PFSK-1 (cell line): ENCODE results near the gene MID2.

Source experiments
- FOXP2 ChIP-seq: optimal IDR thresholded peaks from 2 replicates; pipeline ENCODE3; 2011; ENCODE audit warnings: borderline replicate concordance, control low read depth, inconsistent platforms; ENCODE audit not compliant: insufficient read depth; ENCODE audit errors: extremely low read length, extremely low read depth
- POLR2AphosphoS5 ChIP-seq: IDR thresholded peaks from 2 replicates; pipeline ENCODE4 v1.6.1; 2012; ENCODE audit warnings: low read depth, mild to moderate bottlenecking, control low read depth, low read length, moderate library complexity
- SIN3A ChIP-seq: IDR thresholded peaks from 2 replicates; pipeline ENCODE4 v1.6.1; 2012; ENCODE audit warnings: mild to moderate bottlenecking, low read length, moderate library complexity, borderline replicate concordance; ENCODE audit not compliant: insufficient read depth
- TAF1 ChIP-seq: IDR thresholded peaks from 2 replicates; pipeline ENCODE4 v1.6.1; 2012; ENCODE audit warnings: low read length, control low read depth, borderline replicate concordance; ENCODE audit not compliant: insufficient read depth
- TF ChIP-seq, protein P1 (sequence below), 2 experiments: IDR thresholded peaks; 2 replicates each; pipeline versions ENCODE4 v1.6.1 to v1.8.0; 2011 to 2012; ENCODE audit warnings: low read depth in 2 of 2, low read length in 2 of 2, control low read depth in 1 of 2, inconsistent platforms in 1 of 2, mild to moderate bottlenecking in 1 of 2, moderate library complexity in 1 of 2; ENCODE audit not compliant: insufficient read depth in 1 of 2

Gene MID2

DNA sequence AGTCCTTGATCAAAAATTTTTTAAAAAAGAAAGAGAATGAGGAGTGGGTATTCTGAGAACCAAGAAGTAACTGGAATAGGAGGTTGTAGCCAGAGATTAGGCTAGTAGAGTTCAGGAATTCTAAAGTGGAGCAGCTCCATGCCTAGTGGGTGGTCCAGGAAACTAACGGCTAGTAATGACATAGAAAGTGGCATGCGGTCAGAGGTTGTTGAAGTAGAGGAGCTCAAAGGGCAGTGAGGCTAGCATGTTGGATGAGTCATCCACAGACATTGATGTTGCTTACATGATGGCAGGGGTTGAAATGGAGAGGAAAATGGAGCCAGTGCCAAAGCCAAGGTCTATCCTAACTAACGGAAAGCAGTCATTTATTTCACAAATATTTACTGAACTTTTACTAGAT is 114.4 kb downstream of the MID2 start:
- no peak for TF ChIP-seq POLR2AphosphoS5
- no peak for TF ChIP-seq SIN3A
- no peak for TF ChIP-seq FOXP2
- TF ChIP-seq TAF1: no peak
- TF ChIP-seq, protein P1, sequence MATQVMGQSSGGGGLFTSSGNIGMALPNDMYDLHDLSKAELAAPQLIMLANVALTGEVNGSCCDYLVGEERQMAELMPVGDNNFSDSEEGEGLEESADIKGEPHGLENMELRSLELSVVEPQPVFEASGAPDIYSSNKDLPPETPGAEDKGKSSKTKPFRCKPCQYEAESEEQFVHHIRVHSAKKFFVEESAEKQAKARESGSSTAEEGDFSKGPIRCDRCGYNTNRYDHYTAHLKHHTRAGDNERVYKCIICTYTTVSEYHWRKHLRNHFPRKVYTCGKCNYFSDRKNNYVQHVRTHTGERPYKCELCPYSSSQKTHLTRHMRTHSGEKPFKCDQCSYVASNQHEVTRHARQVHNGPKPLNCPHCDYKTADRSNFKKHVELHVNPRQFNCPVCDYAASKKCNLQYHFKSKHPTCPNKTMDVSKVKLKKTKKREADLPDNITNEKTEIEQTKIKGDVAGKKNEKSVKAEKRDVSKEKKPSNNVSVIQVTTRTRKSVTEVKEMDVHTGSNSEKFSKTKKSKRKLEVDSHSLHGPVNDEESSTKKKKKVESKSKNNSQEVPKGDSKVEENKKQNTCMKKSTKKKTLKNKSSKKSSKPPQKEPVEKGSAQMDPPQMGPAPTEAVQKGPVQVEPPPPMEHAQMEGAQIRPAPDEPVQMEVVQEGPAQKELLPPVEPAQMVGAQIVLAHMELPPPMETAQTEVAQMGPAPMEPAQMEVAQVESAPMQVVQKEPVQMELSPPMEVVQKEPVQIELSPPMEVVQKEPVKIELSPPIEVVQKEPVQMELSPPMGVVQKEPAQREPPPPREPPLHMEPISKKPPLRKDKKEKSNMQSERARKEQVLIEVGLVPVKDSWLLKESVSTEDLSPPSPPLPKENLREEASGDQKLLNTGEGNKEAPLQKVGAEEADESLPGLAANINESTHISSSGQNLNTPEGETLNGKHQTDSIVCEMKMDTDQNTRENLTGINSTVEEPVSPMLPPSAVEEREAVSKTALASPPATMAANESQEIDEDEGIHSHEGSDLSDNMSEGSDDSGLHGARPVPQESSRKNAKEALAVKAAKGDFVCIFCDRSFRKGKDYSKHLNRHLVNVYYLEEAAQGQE (IDR thresholded peaks at IDR 0.05; ENCODE audit: insufficient read depth in 1 of 2, low read depth in 2 of 2, low read length in 2 of 2): no peak

DNA sequence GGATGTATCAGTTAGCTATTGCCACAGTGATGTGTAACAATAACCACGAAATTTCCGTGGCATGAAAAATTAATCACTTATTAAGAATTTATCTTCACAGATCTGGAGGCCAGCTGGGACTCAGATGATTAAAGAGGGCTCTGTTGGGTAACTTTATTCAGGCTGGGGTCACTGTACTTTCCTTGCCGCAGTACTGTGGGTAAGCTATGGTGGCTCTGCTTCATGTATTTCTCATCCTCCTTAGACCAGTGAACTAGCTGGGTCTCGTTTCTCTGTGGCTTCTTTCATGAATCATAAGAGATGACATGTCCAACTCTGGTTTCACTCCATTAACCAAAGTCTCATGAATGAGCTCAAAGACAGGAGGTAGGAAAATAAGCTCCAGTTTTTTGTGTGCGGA is 143.0 kb downstream of the MID2 start:
- no peak for TF ChIP-seq FOXP2
- TF ChIP-seq TAF1: no peak
- TF ChIP-seq, protein P1 (IDR thresholded peaks at IDR 0.05; ENCODE audit: insufficient read depth in 1 of 2, low read depth in 2 of 2, low read length in 2 of 2): no peak
- TF ChIP-seq SIN3A: no peak
- TF ChIP-seq POLR2AphosphoS5: no peak

DNA sequence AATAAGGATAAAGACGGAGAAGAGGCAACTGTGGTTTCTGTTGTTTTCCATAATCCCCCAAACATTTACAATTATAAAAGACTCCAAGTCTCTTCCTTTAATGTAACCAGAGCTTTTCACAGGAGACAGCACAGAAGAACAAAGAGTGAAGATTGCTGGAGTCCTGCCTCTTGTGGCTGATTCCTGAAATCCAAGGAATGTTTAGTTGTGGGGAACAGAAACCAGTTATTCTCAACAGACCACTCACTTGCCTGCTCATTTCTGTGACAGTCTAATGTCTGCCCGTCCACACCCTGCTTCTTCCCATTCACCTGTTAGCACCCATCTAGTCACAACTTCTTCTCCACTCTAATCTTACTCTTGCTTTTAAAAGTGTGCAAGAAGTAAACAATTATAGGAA is 144.4 kb downstream of the MID2 start:
- TF ChIP-seq POLR2AphosphoS5 (no peak), TAF1 (no peak), FOXP2 (no peak), SIN3A (no peak)
- TF ChIP-seq, protein P1 (IDR thresholded peaks at IDR 0.05; ENCODE audit: insufficient read depth in 1 of 2, low read depth in 2 of 2, low read length in 2 of 2): no peak

DNA sequence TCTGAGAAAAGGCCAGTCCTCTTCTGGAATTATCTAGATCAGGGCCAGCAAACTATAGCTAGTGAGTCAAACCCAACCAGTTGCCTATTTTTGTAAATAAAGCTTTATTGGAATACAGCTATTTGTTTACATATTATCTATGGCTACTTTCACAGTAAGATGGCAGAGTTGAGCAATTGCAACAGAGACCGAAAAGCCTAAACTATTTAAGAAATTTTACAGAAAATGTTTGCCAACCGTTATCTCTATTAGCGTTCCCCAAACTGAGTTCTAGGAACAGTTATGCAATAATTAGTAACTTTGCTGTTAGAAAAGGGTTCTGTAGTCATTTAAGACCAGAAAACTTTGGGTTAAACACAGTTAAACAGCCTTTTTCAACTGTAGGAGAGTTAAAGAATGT is 146.0 kb downstream of the MID2 start:
- TF ChIP-seq TAF1: no peak
- TF ChIP-seq, protein P1 (IDR thresholded peaks at IDR 0.05; ENCODE audit: insufficient read depth in 1 of 2, low read depth in 2 of 2, low read length in 2 of 2): no peak
- no peak for TF ChIP-seq POLR2AphosphoS5
- TF ChIP-seq SIN3A: no peak
- TF ChIP-seq FOXP2: no peak
